NT2/D1 (cell line): ENCODE measurements around the gene MRPL4.

Experiments used
- DNase-seq: peaks from one replicate; pipeline ENCODE4 v3.0.0-alpha.2; 2011; ENCODE audit warnings: low read depth, low spot score
- H3K27me3 ChIP-seq: 2 replicates; pipeline ENCODE4 v1.6.0; 2011; ENCODE audit warnings: mild to moderate bottlenecking; ENCODE audit not compliant: insufficient read length, insufficient read depth
- H3K36me3 ChIP-seq: 2 replicates; pipeline ENCODE4 v1.6.1; 2011; ENCODE audit warnings: mild to moderate bottlenecking, low read length, mixed read lengths; ENCODE audit not compliant: insufficient read depth, insufficient read length
- H3K4me1 ChIP-seq: 2 replicates; pipeline ENCODE4 v1.5.1; 2011; ENCODE audit not compliant: insufficient read depth, insufficient read length
- H3K4me3 ChIP-seq: 2 replicates; pipeline ENCODE4 v1.5.1; 2011; ENCODE audit warnings: low read depth; ENCODE audit not compliant: insufficient read length
- H3K9ac ChIP-seq: 2 replicates; pipeline ENCODE4 v1.6.0; 2011; ENCODE audit warnings: low read depth; ENCODE audit not compliant: insufficient read length
- H3K9me3 ChIP-seq: 2 replicates; pipeline ENCODE4 v1.5.1; 2011; ENCODE audit warnings: mild to moderate bottlenecking, low read length; ENCODE audit not compliant: insufficient read depth
- SUZ12 ChIP-seq: IDR thresholded peaks from 2 replicates; pipeline ENCODE4 v1.6.1; 2011; ENCODE audit not compliant: insufficient read length, insufficient read depth; ENCODE audit errors: extremely low read depth
- YY1 ChIP-seq: IDR thresholded peaks from 2 replicates; pipeline ENCODE4 v1.6.1; 2011; ENCODE audit not compliant: insufficient read length, insufficient read depth
- ZNF274 ChIP-seq: IDR thresholded peaks from 2 replicates; pipeline ENCODE4 v1.6.1; 2011; ENCODE audit warnings: mild to moderate bottlenecking, low read depth, low read length

MRPL4 gene

GRCh38 chr19:10258080-10258710 lies 6.2 kb downstream of the MRPL4 start:
- Histone ChIP-seq H3K4me1 (peaks cover 9% of the 10 kb centered on the region), H3K27me3 (no peaks in the 10 kb centered on the region), H3K4me3 (no peak overlapping the region), H3K9ac (no peak overlapping the region), H3K9me3 (no peaks in the 10 kb centered on the region; the same call in 1 of the 2 replicates), H3K36me3 (peaks cover 65% of the 10 kb centered on the region)
- DNase-seq, result no peak
- TF ChIP-seq SUZ12, result no peak
- TF ChIP-seq YY1, result no peak
- TF ChIP-seq ZNF274, result no peak

GRCh38 chr19:10259162-10259905 lies 7.3 kb downstream of the MRPL4 start:
- H3K4me1 ChIP-seq, result peaks cover 9% of the 10 kb centered on the region
- peak; percentile 93 for DNase-seq
- peak overlapping the region; percentile 5 for H3K9ac ChIP-seq
- H3K27me3 ChIP-seq, result no peaks in the 10 kb centered on the region
- TF ChIP-seq YY1 (no peak), ZNF274 (no peak), SUZ12 (no peak)
- peaks cover 55% of the 10 kb centered on the region for H3K36me3 ChIP-seq
- H3K4me3 ChIP-seq, result no peak overlapping the region
- no peaks in the 10 kb centered on the region; the same call in 1 of the 2 replicates for H3K9me3 ChIP-seq

GRCh38 chr19:10260141-10260584 lies 8.1 kb downstream of the MRPL4 start:
- Histone ChIP-seq H3K4me3 (no peak overlapping the region), H3K4me1 (peaks cover 9% of the 10 kb centered on the region), H3K27me3 (no peaks in the 10 kb centered on the region), H3K9ac (no peak overlapping the region), H3K36me3 (peaks cover 47% of the 10 kb centered on the region), H3K9me3 (no peaks in the 10 kb centered on the region; the same call in 1 of the 2 replicates)
- TF ChIP-seq SUZ12 (no peak), ZNF274 (no peak), YY1 (no peak)
- DNase-seq, result no peak

GRCh38 chr19:10262771-10263170 lies 10.8 kb downstream of the MRPL4 start:
- H3K4me3 ChIP-seq, result no peak overlapping the region
- TF ChIP-seq ZNF274 (no peak), SUZ12 (no peak)
- no peak for DNase-seq
- peaks cover 24% of the 10 kb centered on the region for H3K36me3 ChIP-seq
- no peaks in the 10 kb centered on the region; the same call in 1 of the 2 replicates for H3K9me3 ChIP-seq
- peaks cover 9% of the 10 kb centered on the region for H3K4me1 ChIP-seq
- no peak overlapping the region for H3K9ac ChIP-seq
- no peaks in the 10 kb centered on the region for H3K27me3 ChIP-seq

GRCh38 chr19:10266706-10267105 lies 14.7 kb downstream of the MRPL4 start:
- no peak for DNase-seq

GRCh38 chr19:10268071-10268470 lies 16.1 kb downstream of the MRPL4 start:
- H3K36me3 ChIP-seq, result no peaks in the 10 kb centered on the region
- DNase-seq, result no peak
- H3K9me3 ChIP-seq, result no peaks in the 10 kb centered on the region
- H3K4me3 ChIP-seq, result no peak overlapping the region
- H3K4me1 ChIP-seq, result peaks cover 11% of the 10 kb centered on the region
- TF ChIP-seq SUZ12, result no peak
- no peak for TF ChIP-seq ZNF274
- no peak for TF ChIP-seq YY1
- no peak overlapping the region for H3K9ac ChIP-seq
- peaks cover 13% of the 10 kb centered on the region for H3K27me3 ChIP-seq

More at GRCh38 chr19:10266706-10267105, 14.7 kb downstream of the MRPL4 start:
- H3K9me3 ChIP-seq, result no peaks in the 10 kb centered on the region
- peaks cover 11% of the 10 kb centered on the region for H3K4me1 ChIP-seq
- H3K36me3 ChIP-seq, result no peaks in the 10 kb centered on the region
- no peak for TF ChIP-seq SUZ12
- no peak for TF ChIP-seq YY1
- TF ChIP-seq ZNF274, result no peak
- no peak overlapping the region for H3K9ac ChIP-seq
- no peak overlapping the region for H3K4me3 ChIP-seq
- H3K27me3 ChIP-seq, result peaks cover 13% of the 10 kb centered on the region
